HG03066 (cell line): ENCODE measurements around the gene CCDC50.

Source experiments
- ATAC-seq: cut with Tn5 transposase; IDR thresholded peaks from one replicate; pipeline ENCODE4 v1.9.1; 2021; ENCODE audit warnings: low read depth; ENCODE audit not compliant: unreplicated experiment

CCDC50 gene

GRCh38 chr3:191372122-191372521 lies 42.9 kb downstream of the CCDC50 start:
- no peak for ATAC-seq

- no peak for ATAC-seq
These were observed 44.1 kb downstream of the CCDC50 start for GRCh38 chr3:191373327-191373726.

GRCh38 chr3:191376516-191377141 lies 47.4 kb downstream of the CCDC50 start:
- no peak for ATAC-seq

- ATAC-seq: no peak
These were observed 49.1 kb downstream of the CCDC50 start for GRCh38 chr3:191378142-191378812.

GRCh38 chr3:191379446-191379845 lies 50.3 kb downstream of the CCDC50 start:
- no peak for ATAC-seq

- no peak for ATAC-seq
These were observed 50.8 kb downstream of the CCDC50 start for GRCh38 chr3:191380001-191380400.

GRCh38 chr3:191381303-191381702 lies 52.1 kb downstream of the CCDC50 start:
- ATAC-seq: no peak

GRCh38 chr3:191382661-191383060 lies 53.5 kb downstream of the CCDC50 start:
- no peak for ATAC-seq

GRCh38 chr3:191383124-191383523 lies 53.9 kb downstream of the CCDC50 start:
- ATAC-seq: no peak

GRCh38 chr3:191385101-191385500 lies 55.9 kb downstream of the CCDC50 start:
- no peak for ATAC-seq

GRCh38 chr3:191387441-191388077 lies 58.4 kb downstream of the CCDC50 start:
- no peak for ATAC-seq

- ATAC-seq: no peak
These were observed 59.6 kb downstream of the CCDC50 start for GRCh38 chr3:191388823-191389222.

- ATAC-seq: no peak
These were observed 61.4 kb downstream of the CCDC50 start for GRCh38 chr3:191390580-191390979.

GRCh38 chr3:191391861-191392808 lies 62.9 kb downstream of the CCDC50 start:
- ATAC-seq: no peak

- ATAC-seq: no peak
These were observed 64.0 kb downstream of the CCDC50 start for GRCh38 chr3:191393146-191393545.

GRCh38 chr3:191397771-191398170 lies 68.6 kb downstream of the CCDC50 start:
- no peak for ATAC-seq

- no peak for ATAC-seq
These were observed 69.4 kb downstream of the CCDC50 start for GRCh38 chr3:191398607-191399006.

- ATAC-seq: no peak
These were observed 70.7 kb downstream of the CCDC50 start for GRCh38 chr3:191399918-191400317.

GRCh38 chr3:191401775-191402357 lies 72.7 kb downstream of the CCDC50 start:
- ATAC-seq: no peak

- no peak for ATAC-seq
These were observed 80.7 kb downstream of the CCDC50 start for GRCh38 chr3:191409791-191410359.
